ENCODE measurements around the gene MADCAM1.

MADCAM1 gene

GRCh38 chr19:488505-489417 lies 7.5 kb upstream of the MADCAM1 start:
- peak; percentile 87 for DNase-seq (ENCODE audit: low read depth)

- DNase-seq (ENCODE audit: low read depth) = no peak
Measured at GRCh38 chr19:489418-490196, 6.7 kb upstream of the MADCAM1 start.

- DNase-seq (ENCODE audit: low read depth) = no peak
Measured at GRCh38 chr19:491146-491741, 5.0 kb upstream of the MADCAM1 start.

- DNase-seq (ENCODE audit: low read depth) = peak; percentile 19
Measured at GRCh38 chr19:492091-492531, 4.2 kb upstream of the MADCAM1 start.

GRCh38 chr19:493391-494170 lies 2.7 kb upstream of the MADCAM1 start:
- DNase-seq (ENCODE audit: low read depth) = no peak

- DNase-seq (ENCODE audit: low read depth) = no peak
Measured at GRCh38 chr19:494171-495080, 1.9 kb upstream of the MADCAM1 start.

- no peak for DNase-seq (ENCODE audit: low read depth)
Measured at GRCh38 chr19:495081-495401, 1.2 kb upstream of the MADCAM1 start.

GRCh38 chr19:495402-496111 lies 729 bp upstream of the MADCAM1 start:
- DNase-seq (ENCODE audit: low read depth) = peak; percentile 28

GRCh38 chr19:496986-497385 lies 700 bp downstream of the MADCAM1 start:
- no peak for DNase-seq (ENCODE audit: low read depth)

GRCh38 chr19:497491-497868 lies 1.2 kb downstream of the MADCAM1 start:
- no peak for DNase-seq (ENCODE audit: low read depth)

GRCh38 chr19:497869-498510 lies 1.7 kb downstream of the MADCAM1 start:
- DNase-seq (ENCODE audit: low read depth) = no peak

- no peak for DNase-seq (ENCODE audit: low read depth)
Measured at GRCh38 chr19:498511-498891, 2.2 kb downstream of the MADCAM1 start.

- no peak for DNase-seq (ENCODE audit: low read depth)
Measured at GRCh38 chr19:498977-499623, 2.8 kb downstream of the MADCAM1 start.

GRCh38 chr19:501646-502045 lies 5.4 kb downstream of the MADCAM1 start:
- DNase-seq (ENCODE audit: low read depth) = no peak

GRCh38 chr19:504616-505015 lies 8.3 kb downstream of the MADCAM1 start:
- no peak for DNase-seq (ENCODE audit: low read depth)

GRCh38 chr19:506404-507285 lies 10.4 kb downstream of the MADCAM1 start:
- peak; percentile 90 for DNase-seq (ENCODE audit: low read depth)

- peak; percentile 79 for DNase-seq (ENCODE audit: low read depth)
Measured at GRCh38 chr19:507286-508203, 11.3 kb downstream of the MADCAM1 start, which contains the start of gene TPGS1. Gene TPGS1, plus strand, starts transcription at chr19:507497. Its CDS starts 10 bp downstream, at chr19:507507.
